HUES64 (cell line): ENCODE measurements around the gene HOXB4.
"Not testable (repeated sequence)": the region's sequence is repeated elsewhere in the genome, so short reads cannot be mapped to it uniquely, and the experiment has no call there.

Source experiments
- H3K27ac ChIP-seq: 2 replicates; pipeline ENCODE4 v1.7.0; 2013; ENCODE audit warnings: low read depth, low read length, inconsistent platforms
- H3K27me3 ChIP-seq: 2 replicates; pipeline ENCODE4 v1.6.1; 2013; ENCODE audit warnings: mild to moderate bottlenecking, low read length; ENCODE audit not compliant: insufficient read depth
- H3K36me3 ChIP-seq: 2 replicates; pipeline ENCODE4 v1.6.1; 2013; ENCODE audit warnings: mild to moderate bottlenecking, low read length; ENCODE audit not compliant: insufficient read depth
- H3K4me1 ChIP-seq: 2 replicates; pipeline ENCODE4 v1.6.1; 2013; ENCODE audit warnings: mild to moderate bottlenecking, low read length, moderate library complexity; ENCODE audit not compliant: insufficient read depth
- H3K4me3 ChIP-seq: 2 replicates; pipeline ENCODE4 v1.5.1; 2013; ENCODE audit warnings: mild to moderate bottlenecking, low read length, moderate library complexity
- H3K9ac ChIP-seq: 2 replicates; pipeline ENCODE4 v1.6.1; 2013; ENCODE audit warnings: mild to moderate bottlenecking, low read depth, low read length
- H3K9me3 ChIP-seq: 2 replicates; pipeline ENCODE4 v1.6.1; 2013; ENCODE audit warnings: low read depth, low read length; ENCODE audit not compliant: insufficient read depth
- WGBS: fragments of 150-250, 120-280 bp; methylation state at CpG from one replicate; pipeline ENCODE4 v1.1.7; 2013; ENCODE audit warnings: missing lambda C conversion rate; 5-methylcytosine and 5-hydroxymethylcytosine counted together

Gene HOXB4

GRCh38 chr17:48540213-48540612, 37.9 kb downstream of the HOXB4 start:
- Histone ChIP-seq H3K27ac (no peak overlapping the region), H3K4me1 (peaks cover 27% of the 10 kb centered on the region), H3K4me3 (no peak overlapping the region), H3K36me3 (no peaks in the 10 kb centered on the region), H3K9me3 (no peaks in the 10 kb centered on the region), H3K27me3 (peaks cover 84% of the 10 kb centered on the region), H3K9ac (no peak overlapping the region)
- 60% methylated on average over 1 of the region's 1 CpG for WGBS

- Histone ChIP-seq H3K36me3 (no peaks in the 10 kb centered on the region), H3K27ac (no peak overlapping the region), H3K9ac (no peak overlapping the region), H3K4me3 (no peak overlapping the region), H3K27me3 (peaks cover 79% of the 10 kb centered on the region), H3K4me1 (peaks cover 23% of the 10 kb centered on the region), H3K9me3 (no peaks in the 10 kb centered on the region)
- 90% methylated on average over 4 of the region's 4 CpGs for WGBS
These were observed 39.0 kb downstream of the HOXB4 start for GRCh38 chr17:48539177-48539576.

- Histone ChIP-seq H3K27ac (no peak overlapping the region), H3K27me3 (peaks cover 79% of the 10 kb centered on the region), H3K4me1 (peaks cover 14% of the 10 kb centered on the region; the same call in 1 of the 2 replicates), H3K9ac (no peak overlapping the region), H3K9me3 (no peaks in the 10 kb centered on the region), H3K4me3 (no peak overlapping the region), H3K36me3 (no peaks in the 10 kb centered on the region)
- WGBS = 100% methylated on average over 2 of the region's 3 CpGs
These were observed 40.8 kb downstream of the HOXB4 start for GRCh38 chr17:48537316-48537715.

DNA sequence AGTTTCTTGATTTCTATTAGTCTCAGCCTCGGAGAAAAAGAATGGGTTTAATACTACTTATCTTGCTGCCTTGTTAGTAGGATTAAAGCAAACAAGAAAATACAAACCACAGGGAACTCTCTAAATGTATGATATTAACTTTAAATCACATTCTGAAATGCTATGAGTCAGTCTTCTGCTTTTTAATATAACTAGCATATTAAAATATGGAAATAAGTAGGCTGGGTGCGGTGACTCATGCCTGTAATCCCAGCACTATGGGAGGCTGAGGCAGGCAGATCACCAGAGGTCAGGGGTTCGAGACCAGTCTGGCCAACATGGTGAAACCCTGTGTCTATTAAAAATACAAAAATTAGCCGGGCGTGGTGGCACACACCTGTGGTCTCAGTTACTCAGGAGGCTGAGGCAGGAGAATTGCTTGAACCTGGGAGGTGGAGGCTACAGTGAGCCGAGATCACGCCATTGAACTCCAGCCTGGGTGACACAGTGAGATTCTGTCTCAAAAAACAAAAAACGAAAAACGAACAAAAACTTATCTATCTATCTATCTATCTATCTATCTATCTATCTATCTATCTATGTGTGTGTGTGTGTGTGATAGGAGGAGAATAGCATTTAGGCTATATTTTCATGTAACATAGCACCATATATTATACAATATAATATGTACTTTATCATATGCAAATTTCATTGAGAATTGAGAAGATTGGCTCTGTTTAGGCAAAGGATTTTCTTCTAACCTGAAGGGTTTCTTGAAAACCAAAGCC, 42.2 kb downstream of the HOXB4 start:
- H3K27me3 ChIP-seq = peaks cover 79% of the 10 kb centered on the region
- 90% methylated on average over 7 of the region's 9 CpGs for WGBS

DNA sequence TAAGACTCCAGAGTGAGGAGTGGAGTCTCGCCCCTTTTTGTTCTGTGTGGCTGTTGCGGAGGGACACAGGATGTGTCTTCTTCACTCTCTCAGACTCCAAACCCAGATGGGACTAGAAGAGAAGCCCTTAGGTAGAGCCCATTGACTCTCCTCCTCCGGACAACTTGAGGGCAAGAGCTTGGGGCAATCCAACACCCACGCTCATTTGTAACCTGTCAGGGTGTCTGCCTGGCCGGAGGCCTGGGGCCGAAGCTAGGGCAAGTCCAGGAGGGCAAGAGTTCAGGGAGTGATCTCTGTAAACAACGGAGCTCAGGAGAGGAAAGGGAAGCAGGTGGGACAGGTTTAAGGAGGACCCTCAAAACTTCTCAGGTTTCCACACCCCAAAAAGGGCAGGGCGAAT, 45.9 kb downstream of the HOXB4 start:
- no peak overlapping the region for H3K27ac ChIP-seq
- no peaks in the 10 kb centered on the region for H3K9me3 ChIP-seq
- peaks cover 35% of the 10 kb centered on the region for H3K4me1 ChIP-seq
- WGBS = 88% methylated on average over 8 of the region's 8 CpGs
- no peak overlapping the region for H3K4me3 ChIP-seq
- peaks cover 82% of the 10 kb centered on the region for H3K27me3 ChIP-seq
- H3K9ac ChIP-seq = no peak overlapping the region
- no peaks in the 10 kb centered on the region for H3K36me3 ChIP-seq

More for the DNA sequence above, 42.2 kb downstream of the HOXB4 start:
- not testable (repeated sequence) for H3K9ac ChIP-seq, H3K9me3 ChIP-seq, H3K4me3 ChIP-seq, H3K27ac ChIP-seq, H3K36me3 ChIP-seq
- H3K4me1 ChIP-seq = peaks cover 20% of the 10 kb centered on the region

DNA sequence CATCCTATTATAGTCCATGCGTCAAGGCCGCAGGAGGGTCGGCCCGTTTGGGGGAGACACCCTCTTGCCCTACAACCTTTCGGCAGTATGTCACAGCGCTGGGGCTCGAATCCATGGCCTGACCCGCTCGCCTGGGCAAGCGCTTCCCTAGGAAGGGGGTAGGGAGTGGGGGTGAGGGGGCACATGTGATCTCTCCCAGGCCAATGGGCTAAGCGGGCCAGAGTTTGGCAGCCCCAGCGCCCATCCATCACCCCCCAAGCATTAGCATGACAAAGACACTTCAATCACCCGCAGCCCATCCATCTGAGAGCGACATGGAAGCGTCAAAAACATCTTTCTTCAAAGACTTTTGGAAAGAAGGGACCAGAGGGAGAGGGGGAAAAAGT, 47.3 kb downstream of the HOXB4 start, which contains the start of gene HOXB1:
Gene HOXB1, minus strand, starts transcription at position 125 of the 386 bp plus-strand sequence. Its CDS starts 107 bp downstream, at position 18.
- Histone ChIP-seq H3K36me3 (no peaks in the 10 kb centered on the region), H3K4me3 (peak within 1 kb of the TSS; percentile 37), H3K27me3 (peaks cover 88% of the 10 kb centered on the region), H3K4me1 (peaks cover 39% of the 10 kb centered on the region), H3K9ac (no peak within 1 kb of the TSS), H3K27ac (no peak within 1 kb of the TSS), H3K9me3 (no peaks in the 10 kb centered on the region)
- WGBS = 3% methylated on average over 12 of the region's 15 CpGs

DNA sequence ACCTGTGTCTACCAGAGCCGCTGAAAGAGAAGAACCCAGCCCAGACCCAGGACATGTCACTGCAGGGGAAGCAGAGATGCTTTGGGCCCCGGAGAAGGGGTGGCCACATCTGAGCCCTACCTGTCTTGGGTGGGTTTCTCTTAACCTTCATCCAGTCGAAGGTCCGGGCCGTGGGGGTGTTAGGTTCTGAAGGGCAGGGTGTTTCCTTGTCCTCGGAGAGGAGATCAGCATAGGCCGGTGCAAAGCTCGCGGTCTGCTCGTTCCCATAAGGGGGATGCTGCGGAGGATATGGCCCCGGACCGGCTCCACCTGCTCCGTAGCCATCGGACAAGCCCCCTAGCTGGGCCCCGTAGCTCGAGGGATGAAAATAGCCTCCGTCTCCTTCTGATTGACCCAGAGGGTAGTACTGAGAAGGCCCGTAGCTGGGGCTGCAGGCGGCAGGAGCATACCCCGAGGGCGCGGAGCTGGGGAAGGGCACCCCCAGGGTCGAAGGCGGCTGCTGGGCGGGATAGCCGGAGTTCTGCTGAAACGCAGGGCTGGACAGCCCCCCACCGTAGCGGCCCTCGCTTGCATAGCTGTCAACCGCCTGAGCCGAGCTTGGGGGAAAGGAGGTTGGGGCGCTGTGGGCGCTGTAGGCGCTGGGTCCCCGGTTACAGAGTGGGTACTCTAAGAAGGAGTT, 47.8 kb downstream of the HOXB4 start:
- H3K4me1 ChIP-seq = peaks cover 39% of the 10 kb centered on the region
- peaks cover 93% of the 10 kb centered on the region for H3K27me3 ChIP-seq
- WGBS = 20% methylated on average over 37 of the region's 37 CpGs

GRCh38 chr17:48529683-48530009, 48.5 kb downstream of the HOXB4 start:
- Histone ChIP-seq H3K36me3 (no peaks in the 10 kb centered on the region), H3K27ac (no peak overlapping the region), H3K27me3 (peaks cover 100% of the 10 kb centered on the region), H3K4me3 (no peak overlapping the region), H3K9me3 (no peaks in the 10 kb centered on the region), H3K9ac (no peak overlapping the region), H3K4me1 (peaks cover 39% of the 10 kb centered on the region)
- WGBS = 56% methylated on average over 11 of the region's 11 CpGs

More for the DNA sequence above, 47.8 kb downstream of the HOXB4 start:
- Histone ChIP-seq H3K27ac (no peak overlapping the region), H3K4me3 (peak overlapping the region; percentile 37), H3K9ac (no peak overlapping the region), H3K9me3 (no peaks in the 10 kb centered on the region), H3K36me3 (no peaks in the 10 kb centered on the region)

DNA sequence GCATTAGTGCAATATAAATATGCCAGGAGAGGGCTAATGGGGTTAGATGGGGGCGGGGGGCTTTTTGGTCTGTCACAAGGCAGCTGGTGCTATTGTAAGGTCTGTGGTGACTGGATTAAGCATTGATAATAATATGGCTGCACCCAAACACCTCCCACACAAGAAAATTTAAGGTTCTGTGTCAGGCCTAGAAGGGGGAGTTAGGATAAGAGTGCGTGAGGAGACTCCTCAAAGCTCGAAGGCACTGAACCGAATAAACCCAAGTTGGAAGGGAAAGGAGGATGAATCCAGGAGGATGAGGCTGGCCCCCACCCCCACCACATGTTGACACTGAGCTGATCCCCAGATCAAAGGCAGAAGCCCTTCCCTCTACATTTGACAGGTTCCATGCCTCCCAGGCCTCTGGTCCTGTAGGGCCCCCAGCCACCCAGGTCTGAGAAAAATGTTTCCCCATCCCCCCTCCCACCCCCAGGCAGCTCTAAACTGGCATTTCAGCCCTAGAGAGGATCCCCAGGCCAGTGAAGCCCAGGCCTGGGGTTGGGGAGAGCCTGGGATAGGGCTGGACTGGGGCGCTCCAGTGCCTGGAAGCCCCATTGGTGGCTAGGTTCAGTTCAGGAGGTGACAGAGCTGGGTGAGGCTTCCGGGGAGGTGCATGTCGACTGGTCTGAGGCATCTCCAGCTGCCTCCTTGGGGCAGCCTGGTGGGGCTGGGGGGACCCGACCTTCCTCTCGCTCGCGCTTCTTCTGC, 49.0 kb downstream of the HOXB4 start:
- Histone ChIP-seq H3K9ac (no peak overlapping the region), H3K27ac (no peak overlapping the region), H3K36me3 (no peaks in the 10 kb centered on the region), H3K4me1 (peaks cover 39% of the 10 kb centered on the region), H3K27me3 (peaks cover 100% of the 10 kb centered on the region), H3K4me3 (no peak overlapping the region), H3K9me3 (no peaks in the 10 kb centered on the region)
- 71% methylated on average over 11 of the region's 11 CpGs for WGBS

DNA sequence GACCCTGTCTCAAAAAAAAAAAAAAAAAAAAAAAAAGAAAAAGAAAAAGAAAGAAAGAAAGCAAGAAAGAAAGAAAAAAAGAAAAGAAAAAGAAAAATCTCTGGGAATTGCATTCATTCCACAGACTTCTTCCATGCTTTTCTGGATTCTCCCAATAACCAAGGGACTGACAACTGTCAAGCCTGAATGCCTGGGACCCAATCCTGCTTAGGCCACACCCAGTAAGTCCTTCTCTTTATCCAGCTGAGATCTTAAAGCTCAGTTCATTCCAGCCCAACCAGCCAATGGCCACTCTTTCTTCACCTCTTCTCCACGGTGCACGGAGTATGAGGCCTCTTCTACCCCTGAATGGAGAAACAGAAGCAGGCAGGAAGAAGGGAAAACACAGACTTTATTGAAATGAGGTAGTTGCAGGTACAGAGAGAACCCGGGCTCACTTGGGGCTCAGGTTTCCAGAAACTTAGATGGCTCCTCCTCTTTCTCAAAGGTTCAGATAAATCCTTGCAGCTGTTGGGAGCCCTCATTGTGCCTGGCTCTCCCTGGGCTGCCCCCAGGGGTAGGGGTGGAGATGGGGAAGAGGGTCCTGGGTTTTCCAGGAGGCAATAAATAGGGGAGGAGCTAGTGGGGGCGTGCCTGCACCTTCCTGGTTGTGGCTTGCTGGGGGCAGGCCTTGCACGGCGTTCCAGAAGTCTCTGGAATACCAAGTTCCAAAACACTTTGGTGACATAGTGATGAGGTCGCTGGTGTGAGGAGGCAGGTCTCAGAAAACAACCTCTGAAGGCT, 49.8 kb downstream of the HOXB4 start:
- 26% methylated on average over 7 of the region's 7 CpGs for WGBS
- Histone ChIP-seq H3K4me1 (peaks cover 39% of the 10 kb centered on the region), H3K36me3 (no peaks in the 10 kb centered on the region), H3K4me3 (no peak overlapping the region), H3K9me3 (no peaks in the 10 kb centered on the region), H3K27me3 (peaks cover 100% of the 10 kb centered on the region), H3K9ac (no peak overlapping the region), H3K27ac (no peak overlapping the region)
